ENCODE data around the gene GALNT13.

GRCh38 chr2:154457286-154457685, 585.6 kb downstream of the GALNT13 start:
- TF ChIP-seq POLR2A (IDR thresholded peaks at IDR 0.05) (no peak), CTCF (IDR thresholded peaks at IDR 0.05) (no peak), POLR2AphosphoS5 (IDR thresholded peaks at IDR 0.05) (no peak)

All from breast epithelium (tissue), 3 donors.